GM12872 (cell line): ENCODE measurements around the gene ZNF441.
A peak's percentile ranks its signal among the peaks of the same experiment; 100 is the strongest.

Experiments used
- CTCF ChIP-seq: IDR thresholded peaks from 3 replicates; pipeline ENCODE4 v1.5.1; 2011; ENCODE audit warnings: low read depth, mild to moderate bottlenecking, low read length, moderate library complexity; ENCODE audit not compliant: insufficient read depth

The ZNF441 gene

GRCh38 chr19:11759805-11760204, 7.0 kb upstream of the ZNF441 start:
- TF ChIP-seq CTCF = no peak

GRCh38 chr19:11763117-11763516, 3.7 kb upstream of the ZNF441 start:
- TF ChIP-seq CTCF = no peak

- no peak for TF ChIP-seq CTCF
These were observed 3.2 kb upstream of the ZNF441 start for GRCh38 chr19:11763611-11764010.

- TF ChIP-seq CTCF = no peak
These were observed 883 bp downstream of the ZNF441 start for GRCh38 chr19:11767633-11768133.

- no peak for TF ChIP-seq CTCF
These were observed 3.2 kb downstream of the ZNF441 start for GRCh38 chr19:11769995-11770394.

GRCh38 chr19:11771520-11771919, 4.7 kb downstream of the ZNF441 start:
- peak; percentile 32; the same call in 2 of the 3 replicates for TF ChIP-seq CTCF

- TF ChIP-seq CTCF = no peak
These were observed 13.7 kb downstream of the ZNF441 start for GRCh38 chr19:11780431-11781020.
